HG03196 (cell line): ENCODE data around the gene TRRAP.

ENCODE experiments used
- ATAC-seq: cut with Tn5 transposase; IDR thresholded peaks from one replicate; pipeline ENCODE4 v1.9.1; 2021; ENCODE audit not compliant: unreplicated experiment

The TRRAP gene

GRCh38 chr7:99004216-99004615, 125.9 kb downstream of the TRRAP start:
- no peak for ATAC-seq

- no peak for ATAC-seq
Observed at GRCh38 chr7:99004781-99005500, 126.6 kb downstream of the TRRAP start.

GRCh38 chr7:99005776-99006175, 127.4 kb downstream of the TRRAP start:
- no peak for ATAC-seq

- ATAC-seq = no peak
Observed at GRCh38 chr7:99006739-99007424, 128.6 kb downstream of the TRRAP start.

- no peak for ATAC-seq
Observed at GRCh38 chr7:99008181-99008631, 129.9 kb downstream of the TRRAP start.

GRCh38 chr7:99008921-99009530, 130.7 kb downstream of the TRRAP start:
- ATAC-seq = no peak

GRCh38 chr7:99010281-99010680, 131.9 kb downstream of the TRRAP start:
- no peak for ATAC-seq

- no peak for ATAC-seq
Observed at GRCh38 chr7:99011341-99011705, 133.0 kb downstream of the TRRAP start.

GRCh38 chr7:99011706-99012404, 133.5 kb downstream of the TRRAP start:
- no peak for ATAC-seq

- no peak for ATAC-seq
Observed at GRCh38 chr7:99012722-99013121, 134.4 kb downstream of the TRRAP start.

- no peak for ATAC-seq
Observed at GRCh38 chr7:99013266-99014112, 135.2 kb downstream of the TRRAP start.

- no peak for ATAC-seq
Observed at GRCh38 chr7:99014113-99014985, 136.0 kb downstream of the TRRAP start.

GRCh38 chr7:99016196-99016595, 137.9 kb downstream of the TRRAP start:
- no peak for ATAC-seq

GRCh38 chr7:99019523-99020412, 141.4 kb downstream of the TRRAP start:
- no peak for ATAC-seq

- no peak for ATAC-seq
Observed at GRCh38 chr7:99020413-99020715, 142.0 kb downstream of the TRRAP start.

GRCh38 chr7:99021941-99022560, 143.7 kb downstream of the TRRAP start:
- no peak for ATAC-seq

GRCh38 chr7:99024066-99024465, 145.7 kb downstream of the TRRAP start:
- ATAC-seq = no peak

- no peak for ATAC-seq
Observed at GRCh38 chr7:99027241-99027640, 148.9 kb downstream of the TRRAP start.
